RPMI7951 (cell line): ENCODE results near the gene JAML. TPM values are rescaled to one million over a fixed set of nuclear protein-coding genes. Genes with fewer than 3 reads are reported as not detected.

Source experiments
- DNase-seq: peaks from one replicate; pipeline ENCODE4 v3.0.0-alpha.2; 2012; ENCODE audit warnings: low read depth
- total RNA-seq: library from RNA; depleted of rRNA; stranded (reverse); fragments of >200 nt; shearing (Covaris generic); gene quantifications from 2 replicates; pipeline ENCODE4 v1.2.3, GENCODE V29; 2014; rRNA removed

Gene JAML
- not detected in 2 replicates for total RNA-seq

GRCh38 chr11:118224511-118225188 lies at the start of gene JAML:
JAML (minus strand) TSS chr11:118225011; CDS start chr11:118214866, 10,145 bp downstream.
- DNase-seq = no peak

- DNase-seq = no peak
These were observed 49.4 kb upstream of the JAML start for GRCh38 chr11:118274186-118274585.

GRCh38 chr11:118272001-118272400 lies 47.2 kb upstream of the JAML start:
- no peak for DNase-seq

- DNase-seq = no peak
These were observed 42.7 kb upstream of the JAML start for GRCh38 chr11:118267486-118267885.

- no peak for DNase-seq
These were observed 41.1 kb upstream of the JAML start for GRCh38 chr11:118265954-118266353.

- no peak for DNase-seq
These were observed 40.0 kb upstream of the JAML start for GRCh38 chr11:118264569-118265465.

GRCh38 chr11:118263695-118264568 lies 39.1 kb upstream of the JAML start, which contains the start of gene MPZL2:
MPZL2 (minus strand) TSS chr11:118264297; CDS start chr11:118264153, 144 bp downstream.
- DNase-seq = peak; percentile 25

- no peak for DNase-seq
These were observed 38.3 kb upstream of the JAML start for GRCh38 chr11:118263112-118263511.

GRCh38 chr11:118260353-118260752 lies 35.5 kb upstream of the JAML start:
- no peak for DNase-seq

GRCh38 chr11:118259138-118259537 lies 34.3 kb upstream of the JAML start:
- DNase-seq = no peak

GRCh38 chr11:118258410-118258809 lies 33.6 kb upstream of the JAML start:
- DNase-seq = no peak

GRCh38 chr11:118252688-118253087 lies 27.9 kb upstream of the JAML start:
- DNase-seq = no peak

GRCh38 chr11:118251858-118252652 lies 27.2 kb upstream of the JAML start, which contains the start of gene MPZL3:
MPZL3 (minus strand) TSS chr11:118252365; CDS start chr11:118252294, 71 bp downstream.
- peak; percentile 67 for DNase-seq

- DNase-seq = no peak
These were observed 22.2 kb upstream of the JAML start for GRCh38 chr11:118247041-118247440.

GRCh38 chr11:118245936-118246562 lies 21.2 kb upstream of the JAML start:
- DNase-seq = no peak

GRCh38 chr11:118243993-118244762 lies 19.4 kb upstream of the JAML start:
- no peak for DNase-seq

GRCh38 chr11:118243161-118243560 lies 18.4 kb upstream of the JAML start:
- DNase-seq = no peak

- DNase-seq = no peak
These were observed 16.9 kb upstream of the JAML start for GRCh38 chr11:118241764-118242098.

- peak; percentile 37 for DNase-seq
These were observed 16.4 kb upstream of the JAML start for GRCh38 chr11:118240999-118241763.
